ENCODE data around the gene KCNJ2. TPM values are rescaled to one million over a fixed set of nuclear protein-coding genes. Genes with fewer than 3 reads are reported as not detected.

The KCNJ2 gene
- total and polyA plus RNA-seq, 4 donors = 0.47 to 2.7 (median 1.4) TPM

DNA sequence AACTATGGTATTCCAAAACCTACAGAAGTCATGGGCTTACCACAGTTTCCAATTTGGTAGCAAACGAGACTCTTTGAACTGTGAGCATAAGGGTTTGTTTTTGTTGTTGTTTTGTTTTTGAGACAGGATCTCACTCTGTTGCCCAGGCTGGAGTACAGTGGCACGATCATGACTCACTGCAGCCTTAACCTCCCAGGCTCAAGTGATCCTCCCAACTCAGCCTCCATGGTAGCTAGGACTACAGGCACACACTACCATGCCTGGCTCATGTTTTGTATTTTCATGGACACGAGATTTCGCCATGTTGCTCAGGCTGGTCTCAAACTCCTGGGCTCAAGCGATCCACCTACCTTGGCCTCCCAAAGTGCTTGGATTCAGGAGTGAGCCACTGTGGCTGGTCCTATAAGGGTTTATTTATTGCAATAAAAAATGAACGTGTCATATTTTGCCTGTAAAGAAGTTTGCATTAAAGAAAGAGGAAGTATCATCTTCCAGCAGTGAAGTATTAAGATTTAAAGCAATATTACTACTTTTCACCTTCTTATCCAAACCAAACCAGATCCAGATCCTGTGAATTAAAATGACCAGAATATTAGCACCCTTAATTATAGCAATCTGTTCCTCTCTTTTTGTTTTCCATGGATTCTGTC lies 37.2 kb downstream of the KCNJ2 start:
- 76% methylated on average over 6 of the region's 6 CpGs for WGBS
- Histone ChIP-seq H3K4me3 (ENCODE audit: low read depth in 1 of 3, low read length in 3 of 3) (no peak overlapping the region), H3K27me3 (ENCODE audit: control insufficient read depth in 4 of 4, insufficient read depth in 4 of 4, low read length in 3 of 4) (peaks cover 0 to 3% (median 0%) of the 10 kb centered on the region in 4 donors), H3K4me1 (ENCODE audit: control insufficient read depth in 4 of 4, insufficient read depth in 4 of 4, low read length in 3 of 4) (peaks cover 0 to 3% (median 0%) of the 10 kb centered on the region in 4 donors), H3K36me3 (ENCODE audit: control insufficient read depth in 4 of 4, insufficient read depth in 3 of 4, low read depth in 1 of 4, low read length in 3 of 4) (no peaks in the 10 kb centered on the region), H3K27ac (ENCODE audit: low read depth in 1 of 2, low read length in 2 of 2) (no peak overlapping the region), H3K9ac (ENCODE audit: low read depth in 1 of 2, low read length in 2 of 2) (no peak overlapping the region), H3K9me3 (ENCODE audit: control insufficient read depth in 4 of 4, low read length in 3 of 4) (no peaks in the 10 kb centered on the region)
- TF ChIP-seq ZBTB33 (IDR thresholded peaks at IDR 0.05) (no peak), FOXA1 (IDR thresholded peaks at IDR 0.05) (no peak), RAD21 (IDR thresholded peaks at IDR 0.05) (no peak)
- TF ChIP-seq, protein P1, sequence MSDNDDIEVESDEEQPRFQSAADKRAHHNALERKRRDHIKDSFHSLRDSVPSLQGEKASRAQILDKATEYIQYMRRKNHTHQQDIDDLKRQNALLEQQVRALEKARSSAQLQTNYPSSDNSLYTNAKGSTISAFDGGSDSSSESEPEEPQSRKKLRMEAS (IDR thresholded peaks at IDR 0.05) = no peak
- DNase-seq (ENCODE audit: low spot score) = no peak

DNA sequence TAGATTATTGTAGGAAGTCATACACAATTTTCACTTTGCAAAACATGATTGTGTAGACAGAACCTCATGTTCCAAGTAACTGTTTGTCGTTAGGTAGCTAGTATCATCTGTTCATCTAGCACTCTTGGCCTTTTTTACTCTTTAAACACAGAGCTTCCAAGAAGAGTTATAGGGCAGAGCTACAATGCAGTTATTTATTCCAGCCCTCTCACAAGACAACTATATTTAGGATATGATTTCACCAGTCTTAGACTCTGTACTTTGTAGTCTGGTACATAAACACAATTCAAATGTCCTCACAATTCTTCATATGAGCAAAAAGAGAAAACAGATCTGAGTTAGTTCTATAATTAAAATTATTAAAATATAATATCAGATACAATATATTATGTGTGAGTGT lies 37.9 kb downstream of the KCNJ2 start:
- peaks cover 0 to 3% (median 0%) of the 10 kb centered on the region in 4 donors for H3K27me3 ChIP-seq (ENCODE audit: control insufficient read depth in 4 of 4, insufficient read depth in 4 of 4, low read length in 3 of 4)
- no peaks in the 10 kb centered on the region for H3K36me3 ChIP-seq (ENCODE audit: control insufficient read depth in 4 of 4, insufficient read depth in 3 of 4, low read depth in 1 of 4, low read length in 3 of 4)
- WGBS = 68% methylated on average over 1 of the region's 1 CpG
- no peak overlapping the region for H3K4me3 ChIP-seq (ENCODE audit: low read depth in 1 of 3, low read length in 3 of 3)
- TF ChIP-seq JUND (IDR thresholded peaks at IDR 0.05) (no peak), EGR1 (IDR thresholded peaks at IDR 0.05; ENCODE audit: low read depth in 2 of 2) (no peak), NR2F2 (IDR thresholded peaks at IDR 0.05) (no peak), RAD21 (IDR thresholded peaks at IDR 0.05) (no peak)
- TF ChIP-seq, protein P1 (IDR thresholded peaks at IDR 0.05) = no peak
- peaks cover 0 to 3% (median 0%) of the 10 kb centered on the region in 4 donors for H3K4me1 ChIP-seq (ENCODE audit: control insufficient read depth in 4 of 4, insufficient read depth in 4 of 4, low read length in 3 of 4)
- DNase-seq (ENCODE audit: low spot score) = no peak
- no peaks in the 10 kb centered on the region for H3K9me3 ChIP-seq (ENCODE audit: control insufficient read depth in 4 of 4, low read length in 3 of 4)
- H3K9ac ChIP-seq (ENCODE audit: low read depth in 1 of 2, low read length in 2 of 2) = no peak overlapping the region
- no peak overlapping the region for H3K27ac ChIP-seq (ENCODE audit: low read depth in 1 of 2, low read length in 2 of 2)

- Histone ChIP-seq H3K4me1 (ENCODE audit: control insufficient read depth in 4 of 4, insufficient read depth in 4 of 4, low read length in 3 of 4) (peaks cover 0 to 3% (median 0%) of the 10 kb centered on the region in 4 donors), H3K9me3 (ENCODE audit: control insufficient read depth in 4 of 4, low read length in 3 of 4) (no peaks in the 10 kb centered on the region), H3K36me3 (ENCODE audit: control insufficient read depth in 4 of 4, insufficient read depth in 3 of 4, low read depth in 1 of 4, low read length in 3 of 4) (no peaks in the 10 kb centered on the region), H3K27ac (ENCODE audit: low read depth in 1 of 2, low read length in 2 of 2) (no peak overlapping the region), H3K9ac (ENCODE audit: low read depth in 1 of 2, low read length in 2 of 2) (no peak overlapping the region), H3K4me3 (ENCODE audit: low read depth in 1 of 3, low read length in 3 of 3) (no peak overlapping the region), H3K27me3 (ENCODE audit: control insufficient read depth in 4 of 4, insufficient read depth in 4 of 4, low read length in 3 of 4) (peaks cover 0 to 3% (median 0%) of the 10 kb centered on the region in 4 donors)
- 75% methylated on average over 7 of the region's 7 CpGs for WGBS
- TF ChIP-seq RAD21 (IDR thresholded peaks at IDR 0.05) (no peak), JUND (IDR thresholded peaks at IDR 0.05) (no peak), HNF4A (conservative IDR thresholded peaks at IDR 0.05) (no peak), GABPA (IDR thresholded peaks at IDR 0.05 in 1 of 2, conservative IDR thresholded peaks at IDR 0.05 in 1 of 2) (no peak)
- no peak for DNase-seq (ENCODE audit: low spot score)
Observed at GRCh38 chr17:70208080-70208794, 38.9 kb downstream of the KCNJ2 start.
